Muscle of leg (tissue), 11 donors: ENCODE measurements around the gene NOS1AP. TPM values are rescaled to one million over a fixed set of nuclear protein-coding genes. Genes with fewer than 3 reads are reported as not detected.

Source experiments
- DNase-seq: peaks from one replicate; pipeline ENCODE4 v3.0.0; 2013
- H3K27ac ChIP-seq: one replicate; pipeline ENCODE4 v1.5.1; 2013; ENCODE audit warnings: mild to moderate bottlenecking, low read length, control low read depth
- H3K27me3 ChIP-seq: one replicate; pipeline ENCODE4 v1.6.1; 2013; ENCODE audit warnings: low read length; ENCODE audit not compliant: control insufficient read depth, insufficient read depth
- H3K36me3 ChIP-seq: one replicate; pipeline ENCODE4 v1.6.1; 2013; ENCODE audit warnings: low read length; ENCODE audit not compliant: control insufficient read depth, insufficient read depth
- H3K4me1 ChIP-seq: one replicate; pipeline ENCODE4 v1.6.1; 2013; ENCODE audit warnings: low read length; ENCODE audit not compliant: control insufficient read depth, insufficient read depth
- H3K4me3 ChIP-seq: one replicate; pipeline ENCODE4 v1.5.1; 2013; ENCODE audit warnings: low read length, control low read depth
- H3K9me3 ChIP-seq: replicated peaks from 2 replicates; pipeline ENCODE4 v1.6.1; 2013; ENCODE audit warnings: low read depth, low read length; ENCODE audit not compliant: control insufficient read depth
- WGBS: methylation state at CpG from one replicate; pipeline ENCODE4 v1.1.5; 2013; ENCODE audit warnings: missing lambda C conversion rate; ENCODE audit not compliant: insufficient coverage; 5-methylcytosine and 5-hydroxymethylcytosine counted together
- polyA plus RNA-seq, 8 donors: library from polyadenylated mRNA; unstranded; fragments of 120-200 nt; gene quantifications; one replicate each; pipeline versions ENCODE4 v1.2.1 to v1.2.3, GENCODE V29; 2013; ENCODE audit warnings: inconsistent platforms in 1 of 8, low replicate concordance in 1 of 8; ENCODE audit not compliant: insufficient read length in 8 of 8, insufficient read depth in 1 of 8
- total RNA-seq: library from RNA; stranded (reverse); fragments of 120-200 nt; gene quantifications from one replicate; pipeline ENCODE4 v1.2.4, GENCODE V29; 2013

The NOS1AP gene
- total and polyA plus RNA-seq, 9 donors, result 0.40 to 1.8 (median 0.88) TPM

DNA sequence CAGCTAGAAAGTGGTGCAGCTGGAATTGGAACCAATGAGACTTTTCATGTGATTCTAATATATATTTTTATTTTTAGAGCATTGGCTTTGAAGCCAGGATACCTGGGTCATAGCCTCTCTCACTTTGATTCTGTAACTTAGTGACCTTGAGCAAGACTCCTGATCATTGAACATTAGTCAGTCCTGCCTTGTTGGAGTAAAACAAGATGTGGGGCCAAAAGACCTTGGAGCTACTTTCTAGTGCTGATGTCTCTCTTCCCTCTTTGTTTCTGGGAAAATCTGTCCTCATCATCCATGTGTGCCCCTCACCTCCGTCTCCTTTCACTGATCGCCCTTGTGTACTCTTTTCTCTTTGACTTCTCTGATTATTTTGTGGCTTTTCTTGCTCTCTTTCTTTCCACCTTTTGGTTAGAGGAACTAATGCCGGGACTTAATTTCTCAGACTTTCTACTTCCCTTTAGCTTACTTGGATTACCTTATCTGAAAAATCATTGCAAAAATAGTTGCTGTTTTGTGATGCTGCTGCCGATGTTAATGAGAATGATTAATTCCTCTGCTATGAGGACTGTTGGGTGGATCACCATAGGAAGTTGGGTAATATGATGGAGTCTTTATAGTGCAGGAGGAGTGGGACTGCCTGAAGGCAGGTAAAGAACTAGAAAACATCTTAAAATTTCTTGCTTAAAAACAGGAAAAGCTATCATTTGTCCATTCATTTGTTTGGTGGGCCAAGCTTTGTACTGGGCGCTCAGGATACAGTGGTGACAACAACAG lies 72.0 kb downstream of the NOS1AP start:
- Histone ChIP-seq H3K27me3 (no peaks in the 10 kb centered on the region), H3K36me3 (no peaks in the 10 kb centered on the region), H3K9me3 (no peaks in the 10 kb centered on the region), H3K4me1 (peaks cover 16% of the 10 kb centered on the region), H3K4me3 (no peak overlapping the region), H3K27ac (no peak overlapping the region)
- 100% methylated on average over 2 of the region's 5 CpGs for WGBS
- no peak for DNase-seq

DNA sequence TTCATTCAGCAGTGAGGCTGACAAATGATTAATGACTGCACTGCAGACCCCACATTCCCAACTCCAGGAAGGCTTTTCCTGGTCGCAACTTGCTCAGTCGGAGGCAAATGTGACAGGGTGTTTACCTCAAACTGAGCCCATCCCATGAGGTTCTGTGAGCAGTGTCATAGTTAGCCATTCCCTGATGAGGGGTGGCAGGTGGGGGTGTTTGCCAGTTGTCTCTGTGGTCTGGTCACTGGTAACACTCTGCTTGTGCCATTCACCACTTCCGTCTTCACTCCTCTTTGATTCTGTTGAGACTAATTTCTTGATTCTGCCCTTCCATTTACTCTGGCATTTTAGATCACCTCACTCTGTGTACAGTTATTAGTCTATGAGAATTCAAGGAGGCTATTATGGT lies 73.5 kb downstream of the NOS1AP start:
- no peak overlapping the region for H3K4me3 ChIP-seq
- H3K27ac ChIP-seq, result no peak overlapping the region
- no CpG with 5 or more reads among the region's 3 CpGs for WGBS
- no peaks in the 10 kb centered on the region for H3K27me3 ChIP-seq
- H3K9me3 ChIP-seq, result no peaks in the 10 kb centered on the region
- peaks cover 16% of the 10 kb centered on the region for H3K4me1 ChIP-seq
- no peak for DNase-seq
- no peaks in the 10 kb centered on the region for H3K36me3 ChIP-seq

DNA sequence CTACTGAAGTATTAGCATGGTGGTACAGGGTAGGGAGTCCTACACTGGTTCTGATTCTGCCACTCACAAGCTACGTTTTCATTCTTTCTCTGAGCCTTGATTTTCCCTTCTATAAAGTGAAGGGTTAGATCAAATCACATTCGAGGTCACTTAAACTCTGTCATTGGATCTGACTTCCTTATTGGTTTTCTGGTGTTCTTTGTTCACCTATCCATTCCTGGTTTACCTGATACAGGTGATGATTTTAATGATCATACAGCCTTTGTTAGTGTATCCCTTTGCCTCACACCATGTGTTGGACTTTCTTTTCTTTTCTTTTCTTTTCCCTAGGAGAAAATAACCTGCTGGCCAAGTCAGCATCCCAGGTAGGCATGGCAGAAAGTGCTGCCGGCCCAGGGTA lies 74.8 kb downstream of the NOS1AP start:
- no peak for DNase-seq
- Histone ChIP-seq H3K27me3 (no peaks in the 10 kb centered on the region), H3K27ac (no peak overlapping the region), H3K4me3 (no peak overlapping the region), H3K4me1 (peaks cover 16% of the 10 kb centered on the region), H3K9me3 (no peaks in the 10 kb centered on the region), H3K36me3 (no peaks in the 10 kb centered on the region)
- no CpG with 5 or more reads among the region's 3 CpGs for WGBS

GRCh38 chr1:162144853-162145252 lies 75.4 kb downstream of the NOS1AP start:
- peaks cover 16% of the 10 kb centered on the region for H3K4me1 ChIP-seq
- no peaks in the 10 kb centered on the region for H3K36me3 ChIP-seq
- no peaks in the 10 kb centered on the region for H3K27me3 ChIP-seq
- WGBS, result 37% methylated on average over 2 of the region's 6 CpGs
- no peaks in the 10 kb centered on the region for H3K9me3 ChIP-seq
- H3K27ac ChIP-seq, result no peak overlapping the region
- no peak for DNase-seq
- H3K4me3 ChIP-seq, result no peak overlapping the region

- Histone ChIP-seq H3K4me3 (no peak overlapping the region), H3K4me1 (peaks cover 16% of the 10 kb centered on the region), H3K9me3 (no peaks in the 10 kb centered on the region), H3K27me3 (no peaks in the 10 kb centered on the region), H3K36me3 (no peaks in the 10 kb centered on the region), H3K27ac (no peak overlapping the region)
- peak; percentile 43 for DNase-seq
- 19% methylated on average over 4 of the region's 11 CpGs for WGBS
These were observed 75.9 kb downstream of the NOS1AP start for GRCh38 chr1:162145280-162145965.

DNA sequence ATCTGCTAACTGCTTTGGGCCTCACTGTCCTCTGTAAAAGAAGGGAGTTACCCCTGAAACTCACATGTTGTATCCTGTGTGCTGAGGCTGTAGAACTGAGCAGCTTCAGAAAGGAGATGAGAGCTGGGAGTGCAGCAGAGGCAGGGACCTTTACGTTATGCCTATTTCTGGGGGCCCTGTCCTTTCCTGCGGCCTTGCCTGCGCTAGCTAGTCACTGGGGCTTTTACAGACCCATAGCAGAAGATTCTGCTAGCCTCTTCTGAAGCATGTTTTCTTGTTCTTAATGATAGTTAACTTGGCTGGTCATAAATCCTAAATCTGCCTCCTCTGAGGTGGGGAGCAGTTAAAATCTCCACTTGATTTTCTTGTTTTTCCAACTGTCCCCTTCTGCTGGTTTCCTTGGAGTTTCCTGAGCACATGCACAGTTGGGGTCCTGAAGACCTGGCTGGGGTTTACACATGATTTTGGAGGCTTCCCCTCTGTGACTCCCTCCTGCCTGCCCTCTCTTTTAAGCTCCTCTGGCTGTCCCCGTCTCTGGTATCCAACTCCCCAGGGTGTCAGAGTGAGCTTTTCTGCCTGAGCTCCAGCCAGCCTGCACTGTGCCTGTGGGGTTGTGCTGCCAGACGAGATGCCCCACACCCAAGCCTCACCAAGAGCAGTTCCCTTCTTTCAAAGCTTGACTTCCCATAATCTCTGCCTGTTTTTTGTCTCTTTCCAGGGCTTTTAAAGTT lies 76.6 kb downstream of the NOS1AP start:
- 44% methylated on average over 2 of the region's 5 CpGs for WGBS
- peaks cover 16% of the 10 kb centered on the region for H3K4me1 ChIP-seq
- H3K4me3 ChIP-seq, result no peak overlapping the region
- no peaks in the 10 kb centered on the region for H3K36me3 ChIP-seq
- no peak overlapping the region for H3K27ac ChIP-seq
- no peak for DNase-seq
- H3K9me3 ChIP-seq, result no peaks in the 10 kb centered on the region
- H3K27me3 ChIP-seq, result no peaks in the 10 kb centered on the region

DNA sequence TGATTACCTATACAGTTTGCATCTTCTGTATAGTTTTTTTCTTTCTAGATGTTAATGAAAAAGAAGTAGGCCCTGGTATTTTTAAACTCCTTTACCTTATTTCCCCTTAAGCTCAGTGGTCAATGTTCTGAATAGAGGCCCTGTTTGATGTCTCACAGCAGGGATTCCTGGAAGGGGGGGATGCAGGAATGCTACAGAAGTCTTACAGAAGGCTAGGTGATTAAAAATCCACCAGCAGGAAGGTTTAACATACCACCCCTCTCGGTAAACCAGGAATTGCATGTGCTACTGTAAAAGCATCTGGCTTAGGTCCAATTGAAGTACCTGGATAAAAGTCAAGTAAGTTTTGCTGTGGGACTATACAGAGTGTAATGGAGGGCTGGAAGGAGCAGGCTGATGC lies 78.3 kb downstream of the NOS1AP start:
- Histone ChIP-seq H3K4me3 (no peak overlapping the region), H3K36me3 (no peaks in the 10 kb centered on the region), H3K27ac (no peak overlapping the region), H3K4me1 (peaks cover 16% of the 10 kb centered on the region), H3K9me3 (no peaks in the 10 kb centered on the region), H3K27me3 (no peaks in the 10 kb centered on the region)
- no peak for DNase-seq
- WGBS, result no CpG with 5 or more reads among the region's 1 CpG

GRCh38 chr1:162150112-162150511 lies 80.6 kb downstream of the NOS1AP start:
- Histone ChIP-seq H3K27ac (no peak overlapping the region), H3K4me1 (peaks cover 13% of the 10 kb centered on the region)

DNA sequence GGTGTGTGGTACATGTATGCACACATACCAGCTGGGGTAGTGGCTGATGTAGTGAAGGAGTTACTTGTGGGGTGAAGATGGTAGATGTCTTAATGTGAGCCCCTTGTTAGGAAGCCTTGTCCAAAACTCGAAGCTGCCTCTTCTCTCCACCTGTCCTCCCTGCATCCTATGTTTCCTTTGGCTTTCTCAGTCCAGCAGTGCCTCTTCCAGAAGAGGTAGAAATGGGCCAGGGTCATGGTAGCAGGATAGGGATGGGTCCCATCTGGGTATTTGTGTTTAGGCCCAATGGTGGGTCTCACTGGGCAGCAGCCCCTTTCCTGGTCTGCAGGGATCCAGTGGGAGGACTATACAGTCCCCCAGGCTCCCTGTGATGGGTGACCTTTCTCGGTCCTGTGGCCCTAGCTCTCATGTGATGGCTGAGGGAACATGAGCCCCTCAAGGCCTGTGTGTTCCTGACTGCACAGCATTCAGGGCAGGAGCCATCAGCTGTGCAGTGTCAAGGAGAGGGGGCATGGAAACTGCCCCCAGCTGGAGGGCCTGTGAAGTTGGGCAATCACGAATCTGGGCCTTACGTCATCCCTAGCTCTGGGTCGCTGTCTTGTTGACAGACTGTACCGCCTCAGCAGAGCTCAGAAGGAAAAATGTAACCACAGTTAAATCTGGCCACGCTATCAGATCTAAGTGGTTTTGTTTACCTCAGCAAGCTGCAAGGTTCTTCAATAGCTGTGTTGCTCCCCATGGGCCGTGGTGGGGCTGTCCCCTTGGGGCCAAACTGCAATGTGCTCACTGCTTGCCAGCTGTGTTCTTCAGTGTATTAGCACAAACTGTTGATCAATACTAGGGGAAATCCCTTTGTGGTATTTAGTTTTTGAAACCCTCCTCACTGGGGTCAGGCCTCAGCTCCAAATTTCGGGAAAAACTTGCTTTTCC lies 82.7 kb downstream of the NOS1AP start:
- no peak for DNase-seq
- Histone ChIP-seq H3K4me3 (no peak overlapping the region), H3K4me1 (no peaks in the 10 kb centered on the region), H3K36me3 (no peaks in the 10 kb centered on the region), H3K9me3 (no peaks in the 10 kb centered on the region), H3K27me3 (no peaks in the 10 kb centered on the region), H3K27ac (no peak overlapping the region)
- 71% methylated on average over 6 of the region's 9 CpGs for WGBS

More at GRCh38 chr1:162150112-162150511, 80.6 kb downstream of the NOS1AP start:
- no peaks in the 10 kb centered on the region for H3K27me3 ChIP-seq
- no peak for DNase-seq
- no peak overlapping the region for H3K4me3 ChIP-seq
- no peaks in the 10 kb centered on the region for H3K36me3 ChIP-seq
- H3K9me3 ChIP-seq, result no peaks in the 10 kb centered on the region
